Measurements from ENCODE around the gene LPGAT1.
"Not testable (repeated sequence)": the region's sequence is repeated elsewhere in the genome, so short reads cannot be mapped to it uniquely, and the experiment has no call there.

Gene LPGAT1

GRCh38 chr1:211734359-211734758, 96.2 kb downstream of the LPGAT1 start:
- no peak for DNase-seq

- DNase-seq = no peak
Observed at GRCh38 chr1:211732293-211732980, 98.1 kb downstream of the LPGAT1 start.

- DNase-seq = no peak
Observed at GRCh38 chr1:211731456-211732292, 98.9 kb downstream of the LPGAT1 start.

- no peak for DNase-seq
Observed at GRCh38 chr1:211730347-211730746, 100.2 kb downstream of the LPGAT1 start.

- DNase-seq = no peak
Observed at GRCh38 chr1:211729238-211729637, 101.3 kb downstream of the LPGAT1 start.

- DNase-seq = no peak
Observed at GRCh38 chr1:211726467-211726995, 104.0 kb downstream of the LPGAT1 start.

GRCh38 chr1:211724687-211725196, 105.8 kb downstream of the LPGAT1 start:
- no peak for DNase-seq

GRCh38 chr1:211723273-211723672, 107.3 kb downstream of the LPGAT1 start:
- DNase-seq = no peak

- DNase-seq = no peak
Observed at GRCh38 chr1:211722277-211723175, 108.0 kb downstream of the LPGAT1 start.

- not testable (repeated sequence) for DNase-seq
Observed at GRCh38 chr1:211716555-211716954, 114.0 kb downstream of the LPGAT1 start.

GRCh38 chr1:211715971-211716370, 114.6 kb downstream of the LPGAT1 start:
- DNase-seq = no peak

GRCh38 chr1:211714154-211714553, 116.4 kb downstream of the LPGAT1 start:
- no peak for DNase-seq

GRCh38 chr1:211713231-211713630, 117.3 kb downstream of the LPGAT1 start:
- DNase-seq = no peak

- DNase-seq = no peak
Observed at GRCh38 chr1:211711315-211711705, 119.3 kb downstream of the LPGAT1 start.

GRCh38 chr1:211710566-211711314, 119.8 kb downstream of the LPGAT1 start:
- no peak for DNase-seq

GRCh38 chr1:211708926-211709325, 121.6 kb downstream of the LPGAT1 start:
- no peak for DNase-seq

GRCh38 chr1:211708006-211708405, 122.6 kb downstream of the LPGAT1 start:
- DNase-seq = no peak

- no peak for DNase-seq
Observed at GRCh38 chr1:211705467-211706091, 125.0 kb downstream of the LPGAT1 start.

GRCh38 chr1:211704543-211704942, 126.0 kb downstream of the LPGAT1 start:
- DNase-seq = no peak

- DNase-seq = no peak
Observed at GRCh38 chr1:211703812-211704537, 126.6 kb downstream of the LPGAT1 start.

GRCh38 chr1:211701733-211702132, 128.8 kb downstream of the LPGAT1 start:
- DNase-seq = no peak
